Epithelial cell of proximal tubule (primary cell): ENCODE data around the gene EIF5AL1. TPM values are rescaled to one million over a fixed set of nuclear protein-coding genes. Genes with fewer than 3 reads are reported as not detected.

Source experiments
- DNase-seq: peaks from one replicate; pipeline ENCODE4 v3.0.0-alpha.2; 2011; ENCODE audit warnings: low read depth
- H3K4me3 ChIP-seq: 2 replicates; pipeline ENCODE4 v1.5.1; 2011; ENCODE audit warnings: low read depth, mild to moderate bottlenecking, low read length
- total RNA-seq: library from RNA; depleted of rRNA; stranded (reverse); fragments of >200 nt; gene quantifications from 2 replicates; pipeline ENCODE4 v1.2.3, GENCODE V29; 2015
- TF ChIP-seq, protein P1 (sequence below): conservative IDR thresholded peaks from 2 replicates; pipeline ENCODE4 v1.5.1; 2012; ENCODE audit warnings: low read depth, mild to moderate bottlenecking, low read length

The EIF5AL1 gene
- total RNA-seq, 1 donor from 2014 or later = 0.35 TPM

DNA sequence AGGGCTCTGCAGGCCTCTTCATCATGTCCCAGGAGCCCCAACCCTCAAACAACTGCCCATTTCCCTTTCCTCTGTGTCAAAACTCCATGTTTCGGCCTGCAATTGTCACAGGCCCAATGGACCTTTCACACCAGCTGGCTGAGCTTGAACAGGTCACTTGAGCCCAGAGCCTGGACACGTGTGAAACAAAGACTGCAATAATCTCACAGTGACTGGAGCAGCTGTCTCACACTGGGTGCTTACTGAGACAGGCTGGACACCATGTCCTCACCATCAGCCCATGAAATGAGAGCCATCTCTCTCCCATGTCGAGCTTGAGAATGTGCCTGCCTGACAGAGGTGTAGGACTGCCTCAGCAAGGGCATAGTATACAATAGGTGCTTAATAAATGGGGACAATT lies 19.5 kb upstream of the EIF5AL1 start:
- no peak for DNase-seq
- TF ChIP-seq, protein P1, sequence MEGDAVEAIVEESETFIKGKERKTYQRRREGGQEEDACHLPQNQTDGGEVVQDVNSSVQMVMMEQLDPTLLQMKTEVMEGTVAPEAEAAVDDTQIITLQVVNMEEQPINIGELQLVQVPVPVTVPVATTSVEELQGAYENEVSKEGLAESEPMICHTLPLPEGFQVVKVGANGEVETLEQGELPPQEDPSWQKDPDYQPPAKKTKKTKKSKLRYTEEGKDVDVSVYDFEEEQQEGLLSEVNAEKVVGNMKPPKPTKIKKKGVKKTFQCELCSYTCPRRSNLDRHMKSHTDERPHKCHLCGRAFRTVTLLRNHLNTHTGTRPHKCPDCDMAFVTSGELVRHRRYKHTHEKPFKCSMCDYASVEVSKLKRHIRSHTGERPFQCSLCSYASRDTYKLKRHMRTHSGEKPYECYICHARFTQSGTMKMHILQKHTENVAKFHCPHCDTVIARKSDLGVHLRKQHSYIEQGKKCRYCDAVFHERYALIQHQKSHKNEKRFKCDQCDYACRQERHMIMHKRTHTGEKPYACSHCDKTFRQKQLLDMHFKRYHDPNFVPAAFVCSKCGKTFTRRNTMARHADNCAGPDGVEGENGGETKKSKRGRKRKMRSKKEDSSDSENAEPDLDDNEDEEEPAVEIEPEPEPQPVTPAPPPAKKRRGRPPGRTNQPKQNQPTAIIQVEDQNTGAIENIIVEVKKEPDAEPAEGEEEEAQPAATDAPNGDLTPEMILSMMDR = no peak
- no peak overlapping the region for H3K4me3 ChIP-seq

DNA sequence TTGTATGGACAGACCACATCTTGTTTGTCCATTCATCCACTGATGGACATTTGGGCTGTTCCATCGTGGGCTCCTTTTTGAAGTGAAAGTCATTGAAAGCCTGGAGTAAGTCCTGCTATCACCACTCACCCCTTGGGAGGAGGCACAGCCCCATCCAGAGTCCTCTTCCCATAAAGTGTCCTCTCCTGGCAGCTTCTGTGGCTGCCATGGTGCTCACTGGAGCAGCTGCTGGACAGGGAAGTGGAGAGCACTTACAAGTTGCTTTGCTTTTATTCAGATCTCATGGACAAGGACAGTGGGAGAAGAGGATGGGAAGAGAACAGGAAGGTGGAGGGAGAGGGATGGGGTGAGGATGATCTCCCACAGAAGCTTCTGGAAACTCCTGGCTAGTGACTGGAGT lies 18.5 kb upstream of the EIF5AL1 start:
- TF ChIP-seq, protein P1 = no peak
- DNase-seq = no peak
- no peak overlapping the region for H3K4me3 ChIP-seq

DNA sequence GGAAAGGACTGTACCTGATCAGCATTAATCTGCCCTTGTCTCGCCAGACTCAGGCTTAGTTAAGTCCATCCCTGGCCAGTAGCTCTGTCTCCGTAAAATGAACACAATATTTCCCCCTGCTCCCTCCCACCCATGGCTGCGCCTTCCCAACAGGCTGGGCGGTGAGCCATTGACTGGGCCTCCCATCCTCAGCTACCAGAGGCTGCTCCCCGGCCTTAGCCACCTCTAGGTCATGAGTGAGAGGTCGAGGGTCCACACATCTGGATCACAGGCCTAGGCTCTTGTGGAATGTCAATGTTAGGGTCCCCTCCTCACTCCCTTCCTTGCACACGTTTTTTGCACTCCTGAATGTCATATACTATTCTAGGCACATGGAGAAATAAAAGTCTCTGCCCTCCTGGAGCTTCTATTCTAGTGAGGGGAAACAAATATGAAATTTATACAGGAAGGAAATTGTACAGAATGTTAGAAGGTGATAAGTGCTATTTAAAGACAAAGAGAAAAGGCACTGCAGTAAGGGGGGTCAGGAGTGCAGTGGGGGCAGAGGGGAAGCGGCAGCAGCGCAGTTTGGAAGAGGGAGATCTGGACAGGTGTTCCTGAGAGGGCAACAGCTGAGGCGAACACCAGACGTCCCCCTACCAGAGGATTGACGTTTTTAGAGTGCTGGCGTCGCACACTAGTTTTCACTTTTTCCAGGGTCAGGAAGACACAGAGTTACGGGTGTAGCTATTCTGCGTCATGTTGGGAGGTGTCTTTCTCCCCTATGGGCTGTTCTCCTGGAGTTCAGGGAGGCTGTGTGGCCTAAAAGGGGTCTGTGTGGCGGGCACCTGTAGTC lies 17.2 kb upstream of the EIF5AL1 start:
- H3K4me3 ChIP-seq = no peak overlapping the region
- TF ChIP-seq, protein P1 = no peak
- DNase-seq = no peak

DNA sequence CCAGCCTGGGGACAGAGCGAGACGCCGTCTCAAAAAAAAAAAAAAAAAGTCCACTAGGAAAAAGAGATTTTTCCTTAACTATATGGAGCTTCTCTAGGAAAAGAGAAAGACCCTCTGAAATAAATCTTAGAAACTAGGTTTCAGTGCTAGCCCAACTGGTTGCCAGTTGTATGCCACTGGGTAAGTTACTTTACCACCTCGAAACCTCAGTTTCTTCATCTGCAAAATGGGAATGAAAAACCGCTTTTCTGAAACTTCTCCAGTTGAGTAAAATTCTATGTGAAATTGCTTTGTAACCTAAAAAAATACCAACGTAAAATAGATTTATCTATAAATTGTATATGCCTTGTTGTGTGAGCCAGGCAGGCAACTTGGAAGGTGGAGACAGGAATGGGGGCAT lies 16.5 kb upstream of the EIF5AL1 start:
- no peak for DNase-seq
- H3K4me3 ChIP-seq = no peak overlapping the region
- TF ChIP-seq, protein P1 = no peak

DNA sequence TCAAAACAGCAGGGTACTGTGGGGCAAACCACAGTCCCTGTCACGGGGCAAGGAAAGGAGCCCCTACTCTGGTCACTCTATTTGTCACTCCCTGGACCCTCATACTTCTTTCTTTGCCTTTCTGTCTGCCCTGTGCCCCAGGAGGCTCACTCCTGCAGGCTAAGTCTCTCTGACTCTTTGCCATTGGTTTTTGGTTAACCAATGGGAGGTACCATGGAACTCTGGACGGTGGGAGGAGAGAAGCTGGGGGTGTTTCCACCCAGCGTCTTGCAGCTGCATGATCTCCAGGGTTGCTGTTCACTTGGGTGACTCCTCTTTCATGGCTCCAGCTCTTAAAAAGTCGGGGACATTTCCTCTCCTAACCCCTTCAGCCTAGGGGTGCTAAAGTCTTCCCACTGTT lies 15.4 kb upstream of the EIF5AL1 start:
- no peak overlapping the region for H3K4me3 ChIP-seq
- DNase-seq = no peak
- TF ChIP-seq, protein P1 = no peak

DNA sequence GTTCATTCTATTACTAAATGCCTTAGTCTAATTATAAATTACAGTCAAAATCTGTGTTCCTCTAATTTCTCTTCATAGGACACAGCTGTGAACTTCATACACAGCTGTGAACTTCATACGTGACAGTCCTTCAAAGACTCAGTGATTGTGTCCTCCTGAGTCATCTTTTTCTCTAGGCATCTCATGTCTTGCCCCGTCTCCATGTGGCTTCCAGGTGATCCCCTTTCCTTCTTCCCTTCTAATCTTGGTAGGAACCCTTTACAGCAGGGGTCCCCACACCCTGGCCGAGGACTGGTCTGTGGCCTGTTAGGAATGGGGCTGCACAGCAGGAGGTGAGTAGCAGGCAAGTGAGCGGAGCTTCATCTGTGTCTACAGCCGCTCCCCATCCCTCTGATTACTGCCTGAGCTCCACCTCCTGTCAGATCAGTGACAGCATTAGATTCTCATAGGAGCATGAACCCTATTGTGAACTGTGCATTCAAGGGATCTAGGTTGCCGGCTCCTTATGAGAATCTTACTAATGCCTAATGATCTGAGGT lies 14.0 kb upstream of the EIF5AL1 start:
- no peak for DNase-seq
- no peak overlapping the region for H3K4me3 ChIP-seq
- TF ChIP-seq, protein P1 = no peak
